Thyroid gland (tissue), 4 donors: ENCODE results near the gene MYMK.

ENCODE experiments used
- CTCF ChIP-seq, 6 experiments: fragments of 200-600 bp in 3 of 6; fragments of 450-650 bp in 3 of 6; sonication (generic) in 3 of 6; IDR thresholded peaks; one replicate each; pipeline ENCODE4 v1.5.1; 2016 to 2019; ENCODE audit warnings: antibody characterized with exemption in 6 of 6, mild to moderate bottlenecking in 2 of 6, inconsistent platforms in 1 of 6, moderate library complexity in 1 of 6
- POLR2A ChIP-seq, 2 donors: fragments of 450-650 bp; IDR thresholded peaks; one replicate each; pipeline ENCODE4 v1.6.1; 2017; ENCODE audit warnings: antibody characterized with exemption in 2 of 2, mild to moderate bottlenecking in 2 of 2, moderate library complexity in 1 of 2

GRCh38 chr9:133558191-133559126 is 33.7 kb upstream of the MYMK start:
- TF ChIP-seq CTCF (IDR thresholded peaks at IDR 0.05) (no peak), POLR2A (IDR thresholded peaks at IDR 0.05) (no peak)
